Activated CD4-positive, alpha-beta T cell treated with anti-CD3 and anti-CD28 coated beads for 48 hours (primary cell): ENCODE measurements around the gene AGAP3.
A peak's percentile ranks its signal among the peaks of the same experiment; 100 is the strongest.

ENCODE experiments used
- DNase-seq: peaks from one replicate; pipeline ENCODE4 v3.0.0-alpha.2; 2020

Gene AGAP3

DNA sequence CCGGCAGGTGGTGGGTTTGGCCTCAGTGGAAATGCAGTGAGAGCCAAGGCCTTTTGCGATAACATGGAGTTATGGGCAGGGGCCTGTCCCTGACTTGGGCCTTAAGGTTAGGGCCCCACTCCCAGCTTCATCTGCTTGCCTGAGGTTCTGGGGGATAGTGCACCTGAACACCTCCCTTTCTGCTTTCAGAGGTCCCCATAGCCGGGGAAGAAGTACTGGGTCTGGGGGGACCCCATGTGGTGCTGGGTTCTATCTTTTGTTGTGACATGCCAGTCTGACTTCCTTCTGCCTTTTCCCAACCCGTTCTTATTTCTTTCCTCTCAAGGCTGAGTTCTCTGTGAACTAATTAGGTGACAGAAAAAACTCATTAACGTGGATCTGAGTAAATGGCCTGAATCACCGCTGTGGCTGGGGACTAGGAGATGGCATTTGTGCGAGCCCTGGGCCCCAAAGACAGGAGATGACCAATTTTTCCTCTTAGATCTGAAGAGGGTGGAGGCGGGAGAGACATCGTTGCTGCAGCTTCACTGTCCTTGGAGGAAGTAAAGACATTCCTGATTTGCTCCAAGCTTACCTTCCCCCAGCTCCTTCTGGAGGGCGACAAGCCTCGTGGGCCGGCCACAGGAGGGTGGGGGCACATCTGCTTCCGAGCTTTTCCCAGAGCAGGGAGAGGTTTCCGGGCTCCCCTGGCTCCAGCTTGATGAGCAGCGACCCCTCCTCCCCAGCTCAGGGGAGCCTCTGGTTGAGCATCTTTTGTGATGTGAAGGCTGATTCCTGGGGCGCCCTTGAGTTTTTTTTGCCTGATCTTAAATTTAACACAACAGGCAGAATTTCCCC, 2.0 kb downstream of the AGAP3 start:
- no peak for DNase-seq

DNA sequence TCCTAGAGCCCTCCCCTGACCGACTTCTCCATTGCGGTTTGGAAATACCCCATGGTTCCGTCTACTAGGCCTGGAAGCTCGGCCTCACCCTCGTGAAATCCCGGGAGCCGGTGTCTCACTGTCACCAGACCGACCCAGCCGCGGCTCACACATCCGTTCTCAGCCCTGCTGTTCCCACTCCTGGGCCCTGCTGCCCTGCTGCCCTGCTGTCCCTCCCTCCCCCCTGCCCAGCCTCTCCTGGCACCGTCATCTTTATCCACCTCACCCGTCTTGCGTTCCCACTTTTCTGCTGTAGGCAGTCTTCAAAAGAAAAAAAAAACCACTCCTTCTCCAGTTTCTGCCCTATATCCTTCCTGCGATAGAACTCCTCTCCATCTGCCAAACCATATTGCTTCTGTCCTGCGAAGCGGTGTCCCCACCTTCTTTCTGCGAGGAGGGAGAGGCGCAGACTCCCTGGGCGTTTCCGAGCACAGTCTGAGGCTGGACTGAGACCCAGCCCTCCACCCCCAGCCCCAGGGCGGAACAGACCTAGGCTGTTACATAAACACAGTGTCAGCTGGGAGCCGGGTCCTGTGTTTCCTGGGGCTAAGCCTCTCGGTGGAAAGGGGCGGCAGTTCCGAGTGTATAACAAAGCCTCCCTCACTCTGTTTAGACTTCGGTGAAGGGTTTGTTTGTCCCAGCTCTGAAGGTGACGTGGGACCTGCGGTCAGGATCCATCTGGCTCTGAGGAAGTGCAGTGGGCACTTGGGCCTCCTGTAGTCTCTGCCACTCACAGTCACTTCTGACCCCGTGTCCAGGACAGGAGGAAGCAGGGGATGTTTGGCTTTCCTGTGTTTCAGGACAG, 2.8 kb downstream of the AGAP3 start:
- no peak for DNase-seq

DNA sequence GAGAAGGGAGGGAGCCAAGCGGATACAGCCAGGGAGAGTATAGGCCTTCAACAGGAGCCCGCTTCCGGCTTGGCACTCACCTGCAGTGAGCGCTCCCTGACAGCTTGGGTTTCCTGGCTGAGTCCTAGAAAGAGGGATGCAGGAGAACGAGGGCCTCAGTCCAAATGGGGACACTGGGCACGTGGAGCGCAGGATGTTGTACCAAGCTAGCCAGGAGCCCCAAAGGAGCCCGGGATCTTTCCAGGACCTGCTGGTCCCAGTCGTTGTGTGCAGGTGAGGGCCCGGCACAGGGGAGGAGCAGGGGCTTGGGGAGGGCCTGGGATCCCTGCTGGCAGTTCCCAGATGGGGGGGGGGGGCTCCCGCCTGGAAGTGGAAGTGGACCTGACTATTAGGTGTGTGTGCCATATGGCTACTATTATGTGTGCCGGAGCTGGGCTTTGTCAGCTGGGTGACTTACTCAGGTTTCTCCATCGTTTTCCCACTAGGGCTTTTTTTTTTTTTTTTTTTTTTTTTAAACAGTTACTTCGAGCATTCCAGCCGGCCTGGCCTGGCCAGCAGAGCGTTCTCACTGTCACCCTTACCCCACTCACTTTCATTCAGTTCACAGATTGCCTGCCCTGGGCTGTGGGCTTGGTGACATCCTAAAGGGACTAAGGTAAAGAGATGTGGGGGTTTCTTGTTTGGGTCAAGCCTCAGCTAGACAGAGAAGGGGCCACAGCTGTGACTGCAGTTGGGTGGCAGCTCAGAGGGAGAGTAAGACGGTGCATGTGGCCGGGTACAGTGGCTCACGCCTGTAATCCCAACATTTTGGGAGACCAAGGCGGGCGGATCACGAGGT, 3.8 kb downstream of the AGAP3 start:
- DNase-seq, result no peak

DNA sequence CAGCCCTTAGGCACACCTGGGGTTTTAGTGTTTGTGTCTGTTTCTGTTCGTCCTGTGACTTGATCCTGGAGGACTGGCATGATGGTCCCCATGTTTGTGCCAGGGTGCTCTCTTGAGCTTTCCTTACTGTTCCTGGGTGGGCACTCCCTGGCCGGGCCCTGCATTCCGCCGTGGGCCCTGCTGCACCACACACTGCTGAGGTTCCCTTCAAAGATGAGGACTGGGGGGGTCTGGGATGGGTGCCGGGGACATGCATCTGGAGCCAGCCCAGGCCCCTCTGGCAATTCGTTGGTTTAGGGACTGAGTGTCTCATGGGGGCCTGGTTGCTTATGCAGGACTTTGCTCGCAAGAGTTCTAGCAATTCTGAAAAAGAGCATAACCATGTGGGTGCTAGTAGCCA, 4.7 kb downstream of the AGAP3 start:
- no peak for DNase-seq

DNA sequence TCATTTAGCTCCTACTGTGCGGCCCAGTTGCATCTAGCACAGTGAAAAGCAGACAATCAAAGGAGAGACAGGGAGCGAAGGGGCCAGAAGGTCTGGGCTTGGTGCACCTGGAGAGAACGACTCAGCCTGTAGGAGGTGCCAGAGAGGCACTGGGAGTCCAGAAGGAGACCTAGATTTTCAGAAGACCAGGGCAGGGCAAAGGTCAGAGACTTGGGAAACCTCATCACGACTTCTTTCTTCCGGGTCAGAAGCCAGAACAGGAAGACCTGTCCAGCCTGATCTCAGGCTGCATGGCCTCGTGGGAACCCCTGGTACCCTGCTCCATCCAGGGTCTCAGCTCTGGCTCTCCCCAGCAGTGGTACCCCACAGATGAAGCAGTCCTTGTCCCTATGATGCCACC, 5.2 kb downstream of the AGAP3 start:
- DNase-seq, result peak; percentile 51

DNA sequence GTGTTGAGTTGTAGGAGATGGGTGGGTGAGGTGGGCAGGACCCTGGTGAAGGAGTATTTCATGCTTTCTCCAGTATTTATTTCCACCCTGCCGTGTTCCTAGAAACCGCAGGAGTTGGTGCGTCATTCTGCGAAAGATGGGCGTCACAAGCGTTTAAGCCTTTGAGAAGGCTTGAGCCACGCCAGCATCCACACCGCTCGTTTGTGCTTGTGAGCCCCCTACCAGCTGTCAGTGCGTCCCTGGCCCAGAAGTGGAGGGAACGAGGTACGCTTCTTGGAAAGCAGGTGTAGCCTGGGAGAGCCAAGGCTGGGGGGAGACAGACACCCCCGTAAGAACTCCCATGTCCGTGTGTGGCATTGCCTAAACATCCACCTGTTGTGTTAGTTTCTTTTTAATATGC, 5.7 kb downstream of the AGAP3 start:
- DNase-seq, result no peak

DNA sequence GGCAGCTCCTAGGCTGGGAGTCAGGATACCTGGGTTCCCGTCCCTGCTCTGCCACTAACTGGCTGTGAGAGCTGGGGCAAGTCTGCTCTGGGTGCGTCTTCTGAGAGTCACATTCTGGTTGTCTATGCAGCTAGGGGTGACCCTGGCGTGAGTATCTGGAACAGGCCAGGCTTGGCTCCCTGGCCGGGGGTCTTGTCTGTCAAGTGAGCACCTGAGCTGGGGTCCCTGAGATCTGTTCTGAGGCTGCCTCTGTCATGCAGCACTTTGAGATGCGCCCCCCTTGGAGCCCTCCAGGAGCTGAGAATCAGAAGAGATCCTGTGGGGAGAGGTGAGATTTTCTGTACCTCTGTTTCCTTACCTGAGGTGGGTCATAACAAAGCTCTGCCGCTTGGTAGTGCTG, 7.5 kb downstream of the AGAP3 start:
- DNase-seq, result no peak

DNA sequence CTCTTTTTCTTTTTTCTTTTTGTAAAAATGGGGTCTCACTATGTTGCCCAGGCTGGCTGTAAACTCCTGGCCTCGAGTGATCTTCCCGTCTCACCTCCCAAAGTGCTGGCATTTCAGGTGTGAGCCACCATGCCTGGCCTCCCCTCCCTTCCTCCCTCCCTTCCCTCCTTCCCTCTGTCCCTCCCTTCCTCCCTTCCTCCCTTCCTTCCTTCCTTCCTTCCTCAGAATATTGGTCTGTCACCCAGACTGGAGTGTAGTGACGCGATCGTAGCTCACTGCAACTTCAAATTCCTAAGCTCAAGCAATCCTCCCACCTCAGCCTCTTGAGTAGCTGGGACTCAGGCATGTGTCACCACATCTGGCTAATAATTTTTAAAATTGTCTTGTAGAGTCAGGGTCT, 8.4 kb downstream of the AGAP3 start:
- no peak for DNase-seq

DNA sequence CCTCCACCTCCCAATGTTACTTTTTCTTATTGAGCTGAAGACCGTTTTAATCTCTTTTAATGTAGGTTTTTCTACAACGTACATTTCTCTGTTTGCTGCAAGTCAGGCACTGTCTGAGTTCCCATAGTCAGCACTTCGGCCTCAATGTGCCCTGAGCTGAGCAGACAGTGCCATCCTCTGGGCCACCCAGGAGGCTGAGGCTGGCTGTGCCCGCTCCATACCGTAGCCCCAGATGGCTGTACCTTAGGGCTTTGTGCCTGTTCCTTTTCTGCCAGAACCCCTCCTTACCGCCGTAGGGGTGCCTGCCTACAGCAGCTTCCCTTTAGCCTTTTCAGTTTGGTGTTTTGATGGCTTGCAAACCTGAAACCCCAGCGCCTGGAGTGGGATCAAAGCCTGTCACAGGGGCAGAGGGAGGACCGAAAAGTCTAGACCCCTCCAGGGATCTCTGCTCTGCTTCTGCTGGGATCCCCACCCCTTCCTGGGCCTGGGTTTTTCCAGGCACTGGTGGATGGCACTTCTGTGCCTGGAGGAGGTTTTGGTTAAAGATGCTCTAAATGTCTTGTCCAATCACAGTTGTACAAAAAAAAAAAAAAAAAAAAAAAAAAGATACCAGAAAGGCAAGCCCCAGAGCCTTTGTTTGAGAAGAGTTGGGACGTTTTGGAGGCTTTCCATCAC, 9.0 kb downstream of the AGAP3 start:
- no peak for DNase-seq

DNA sequence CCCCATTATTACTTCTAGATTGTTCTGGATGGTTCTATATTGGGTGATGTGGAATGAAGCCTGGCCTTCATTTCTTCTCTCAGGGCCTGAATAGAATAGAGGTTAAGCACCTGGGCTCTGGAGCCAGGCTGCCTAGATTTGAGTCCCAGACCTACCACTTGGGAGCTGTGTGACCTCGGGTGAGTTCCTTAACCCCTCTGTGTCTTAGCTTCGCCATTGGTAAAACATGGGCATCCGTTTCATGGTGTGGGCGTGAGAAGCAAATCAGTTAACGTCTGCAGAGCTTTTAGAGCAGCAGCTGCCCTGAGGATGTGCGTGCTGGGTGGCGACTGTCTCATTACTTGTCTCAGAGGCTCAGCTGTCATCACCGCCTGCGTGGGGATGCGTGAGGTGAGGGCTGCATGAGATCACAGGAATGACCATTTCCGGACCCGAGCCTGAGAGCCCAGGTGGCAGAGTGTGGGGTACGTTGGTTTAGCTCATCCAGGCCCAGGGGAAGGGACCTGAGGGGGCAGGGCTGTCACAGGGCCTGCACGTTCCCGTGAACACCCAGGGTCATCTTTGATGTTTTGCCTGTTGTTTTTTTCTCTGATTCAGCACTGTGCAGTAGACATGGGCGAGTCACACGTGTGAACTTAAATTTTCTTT, 9.7 kb downstream of the AGAP3 start:
- no peak for DNase-seq

DNA sequence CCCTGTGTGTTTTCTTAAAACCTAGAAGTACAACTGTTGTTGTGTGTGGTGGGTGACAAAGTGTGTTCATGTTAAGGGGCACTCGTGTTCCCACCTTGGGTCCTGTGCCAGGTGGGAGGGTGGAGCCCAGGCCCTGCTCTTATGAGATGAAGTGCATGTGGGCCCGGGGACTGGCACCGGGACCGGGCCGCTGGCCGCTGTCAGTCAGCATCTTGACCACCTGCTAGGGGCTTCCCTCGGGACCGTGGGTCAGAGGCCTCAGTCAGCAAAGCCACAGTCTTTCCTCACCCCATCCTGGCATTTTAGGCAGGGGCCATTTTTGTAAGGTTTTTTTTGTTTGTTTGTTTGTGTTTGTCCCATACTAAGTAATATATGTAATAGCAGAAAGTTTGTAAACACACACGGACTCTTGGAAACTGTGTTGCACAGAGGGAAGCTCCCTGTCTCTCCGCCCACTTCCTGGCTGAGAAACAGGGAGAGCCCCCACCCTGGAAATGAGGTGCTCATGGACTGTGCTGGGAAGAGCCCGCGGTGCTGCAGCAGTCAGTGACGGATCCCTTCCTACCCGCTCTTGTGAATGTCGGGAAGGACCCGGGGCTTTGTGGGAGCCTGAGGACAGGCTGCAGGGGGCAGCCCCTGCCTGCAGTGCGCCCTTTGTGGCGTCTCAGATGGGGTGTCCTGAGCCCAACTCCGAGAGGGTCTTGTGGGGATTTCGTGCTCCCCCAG, 13.4 kb downstream of the AGAP3 start:
- DNase-seq, result no peak

DNA sequence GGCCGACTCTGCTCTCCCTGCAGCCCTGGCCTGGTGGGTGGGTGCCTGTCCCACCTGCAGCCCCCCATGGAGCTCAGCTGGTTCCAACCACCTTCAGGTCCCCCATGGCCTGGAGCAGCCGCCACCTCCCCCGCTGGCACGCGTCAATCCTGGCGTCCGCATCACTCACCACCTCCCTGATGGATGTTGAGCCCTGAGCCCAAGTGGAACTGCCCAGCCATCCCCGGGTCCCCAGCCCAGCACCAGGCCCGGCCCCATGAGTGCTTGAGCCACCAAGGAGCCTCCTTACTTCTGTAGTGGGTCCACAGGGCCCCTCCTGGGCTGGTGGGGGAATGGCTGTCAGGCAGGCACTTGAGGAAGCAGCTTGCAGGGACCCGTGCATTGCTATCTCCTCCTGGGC, 14.6 kb downstream of the AGAP3 start:
- no peak for DNase-seq

DNA sequence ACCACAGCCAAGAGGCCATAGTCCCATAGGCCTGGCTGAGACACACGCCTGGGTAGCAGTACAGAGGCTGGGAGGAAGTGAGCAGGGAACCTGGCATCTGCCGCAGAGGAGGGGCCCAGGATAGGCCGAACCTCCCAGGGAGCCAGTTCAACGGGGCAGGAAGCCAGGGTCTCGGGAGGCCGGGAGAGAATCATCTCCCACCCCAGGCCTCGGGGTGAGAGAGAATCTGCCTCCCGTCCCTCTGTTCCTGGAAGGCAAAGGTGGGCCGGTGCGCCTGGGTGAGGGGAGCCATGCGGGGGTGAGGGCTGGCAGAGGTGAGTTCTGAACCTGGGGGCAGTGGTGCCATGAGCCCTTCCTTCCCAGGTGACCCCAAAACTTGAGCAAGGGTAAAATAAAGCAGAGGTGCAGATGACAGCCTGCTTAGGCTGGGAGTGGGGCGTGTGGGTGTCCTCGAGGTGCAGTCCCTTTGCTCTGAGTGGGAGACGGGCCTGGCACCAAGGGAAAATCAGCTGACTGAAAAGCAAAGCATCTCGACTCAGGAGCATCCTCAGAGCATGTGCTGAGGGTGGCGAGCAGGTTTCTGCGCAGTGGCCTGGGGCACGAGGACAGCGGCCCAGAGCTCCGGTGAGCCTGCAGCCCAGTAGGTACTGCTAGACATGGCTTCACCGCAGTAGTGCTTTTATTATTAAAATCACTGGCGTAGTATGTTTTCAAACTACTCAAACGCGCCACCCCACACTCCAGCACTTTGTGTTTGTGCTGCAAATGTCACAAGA, 15.5 kb downstream of the AGAP3 start:
- DNase-seq, result no peak

DNA sequence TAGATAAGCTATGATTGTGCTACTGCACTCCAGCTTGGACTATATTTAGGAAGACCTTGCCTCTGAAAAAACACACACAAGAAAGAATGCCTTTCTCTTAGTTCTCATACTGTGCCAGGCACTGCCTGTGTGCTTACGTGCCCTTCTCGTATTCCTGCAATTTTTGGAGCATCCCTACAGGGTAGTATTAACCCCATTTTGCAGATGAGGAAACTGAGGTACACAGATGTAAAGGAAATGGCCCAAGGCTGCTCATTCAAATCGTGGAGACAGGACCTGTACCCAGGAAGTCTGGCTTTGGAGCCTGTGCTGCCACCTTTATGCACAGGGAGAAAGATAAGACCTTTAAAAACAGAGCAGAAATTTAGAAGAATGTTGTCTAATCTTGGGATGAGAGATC, 16.7 kb downstream of the AGAP3 start:
- DNase-seq, result no peak

DNA sequence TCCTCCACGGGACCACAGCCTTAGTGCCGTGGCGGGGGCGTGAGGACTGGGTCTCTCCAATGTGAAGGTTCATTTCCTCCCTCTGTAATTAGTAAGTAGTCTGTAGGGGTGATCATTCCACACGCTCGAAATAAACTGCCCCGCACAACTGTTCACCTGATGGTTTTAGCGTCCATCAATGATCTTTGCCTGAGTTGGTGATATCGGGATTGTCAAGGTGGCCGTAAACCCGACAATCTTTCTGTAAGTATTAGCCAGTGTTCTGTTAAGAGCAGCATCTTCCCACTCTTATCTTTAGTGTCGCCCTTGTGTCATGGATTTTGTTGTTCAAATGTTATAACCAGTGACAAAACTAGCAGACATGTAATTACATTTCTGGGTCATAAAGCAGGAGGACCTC, 17.7 kb downstream of the AGAP3 start:
- no peak for DNase-seq

DNA sequence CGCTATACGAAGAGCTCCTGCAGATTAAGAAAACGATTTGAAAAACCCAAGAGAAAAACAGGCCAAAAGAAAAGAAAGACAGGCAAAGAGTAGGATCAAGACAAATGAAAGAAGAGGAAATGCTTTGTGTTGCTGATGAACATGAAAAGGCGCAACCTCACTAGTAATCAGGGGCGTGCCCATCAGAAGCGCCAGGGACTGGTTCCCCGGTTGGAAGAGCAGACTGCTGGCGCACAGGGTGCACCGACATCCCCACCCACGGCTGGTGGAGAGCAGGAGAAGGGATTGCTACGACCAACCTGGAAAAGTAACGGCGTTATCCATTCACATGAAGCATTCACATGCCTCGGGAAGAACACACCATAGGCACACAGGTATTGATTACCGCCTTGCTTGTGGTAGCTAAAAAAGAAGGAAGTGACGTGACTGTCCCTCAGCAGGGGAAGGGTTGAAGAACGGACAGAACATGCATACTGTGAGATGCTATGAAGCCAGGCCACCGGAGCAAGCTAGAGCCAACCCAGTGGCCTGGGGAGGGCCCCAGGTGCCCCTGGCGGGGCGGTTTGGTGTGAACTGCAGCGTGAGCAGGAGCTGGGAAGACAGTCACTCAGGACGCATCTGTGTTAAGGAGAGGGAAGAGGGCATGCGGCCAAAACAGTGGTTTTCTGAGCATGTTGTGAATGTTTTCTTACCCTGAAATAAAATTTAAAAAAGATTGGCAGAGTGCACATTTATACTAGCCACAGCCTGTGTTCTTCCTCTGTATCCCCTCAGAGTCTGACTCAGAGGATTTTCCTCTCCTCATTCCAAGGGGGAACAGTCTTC, 18.3 kb downstream of the AGAP3 start:
- no peak for DNase-seq

DNA sequence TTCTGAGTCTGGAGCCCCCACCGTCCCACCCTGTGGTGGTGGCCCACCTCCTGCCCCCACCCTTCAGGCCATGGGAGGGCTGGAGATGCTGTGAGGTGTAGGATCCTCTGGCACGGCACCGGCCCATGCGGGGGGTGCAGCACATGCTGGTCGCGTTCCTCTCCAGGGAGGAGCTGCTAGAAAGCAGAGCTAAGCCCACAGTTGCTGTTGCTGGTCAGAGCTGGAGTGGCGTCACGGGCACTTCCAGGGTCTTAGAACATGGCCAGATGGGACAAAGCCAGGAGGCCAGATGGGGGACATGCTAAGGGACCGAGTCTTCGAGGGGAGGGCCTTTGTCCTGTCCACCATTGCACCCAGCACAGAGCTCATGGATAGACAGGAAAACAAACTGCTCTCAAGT, 21.6 kb downstream of the AGAP3 start:
- no peak for DNase-seq

DNA sequence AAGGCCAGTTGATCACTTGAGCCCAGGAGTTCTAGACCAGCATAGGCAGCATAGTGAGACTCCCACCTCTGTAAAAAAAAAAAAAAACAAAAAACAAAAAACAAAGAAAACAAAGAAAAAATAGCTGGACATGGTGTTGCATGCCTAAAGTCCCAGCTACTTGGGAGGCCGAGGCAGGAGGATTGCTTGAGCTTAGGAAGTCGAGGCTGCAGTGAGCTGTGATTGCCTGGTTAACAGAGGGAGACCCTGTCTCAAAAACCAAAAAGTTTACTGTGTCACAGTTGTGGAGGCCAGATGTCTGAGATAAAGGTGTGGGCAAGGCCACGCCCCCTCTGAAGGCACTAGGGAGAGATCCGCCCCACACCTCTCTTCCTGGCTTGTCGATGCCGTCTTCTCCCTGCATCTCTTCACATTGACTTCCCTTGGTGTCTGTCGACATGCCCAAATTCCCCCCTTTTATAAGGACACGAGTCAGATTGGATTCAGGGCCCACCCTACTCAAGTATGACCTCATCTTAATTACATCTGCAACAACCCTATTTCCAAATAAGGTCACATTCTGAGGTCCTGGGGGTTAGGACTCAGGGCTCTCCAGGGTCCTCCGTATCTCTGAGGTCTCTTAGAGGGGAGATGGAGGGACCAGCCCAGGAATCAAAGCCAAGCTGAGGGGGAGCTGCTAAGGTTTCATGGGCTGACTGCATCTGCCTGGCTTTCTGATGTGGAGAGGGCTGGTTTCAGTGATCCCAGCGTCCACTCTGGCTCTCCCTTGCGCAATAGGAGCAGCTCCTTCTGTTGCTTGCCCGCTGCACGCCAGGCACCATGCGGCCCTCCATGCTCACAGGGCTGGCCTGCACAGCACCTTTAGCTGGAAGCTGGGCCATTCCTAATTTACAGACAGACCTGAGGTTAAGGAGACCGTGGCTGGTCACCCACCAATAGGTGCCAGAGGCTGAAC, 23.1 kb downstream of the AGAP3 start:
- no peak for DNase-seq
